Fibroblast of peridontal ligament (primary cell): ENCODE results near the gene COG1.

Source experiments
- DNase-seq: peaks from one replicate; pipeline ENCODE4 v3.0.0-alpha.2; 2010; ENCODE audit errors: extremely low read depth

COG1 gene

GRCh38 chr17:73228748-73229236 lies 35.9 kb downstream of the COG1 start:
- peak; percentile 89 for DNase-seq

- no peak for DNase-seq
Measured at GRCh38 chr17:73230088-73230487, 37.2 kb downstream of the COG1 start.

- DNase-seq: peak; percentile 40
Measured at GRCh38 chr17:73231395-73231794, 38.5 kb downstream of the COG1 start.

GRCh38 chr17:73231841-73232586 lies 39.2 kb downstream of the COG1 start:
- DNase-seq: peak; percentile 88

- no peak for DNase-seq
Measured at GRCh38 chr17:73232587-73233373, 39.9 kb downstream of the COG1 start.

- no peak for DNase-seq
Measured at GRCh38 chr17:73234736-73235135, 41.9 kb downstream of the COG1 start.

- no peak for DNase-seq
Measured at GRCh38 chr17:73237714-73238113, 44.9 kb downstream of the COG1 start.

- no peak for DNase-seq
Measured at GRCh38 chr17:73240561-73240960, 47.7 kb downstream of the COG1 start.

- DNase-seq: peak; percentile 44
Measured at GRCh38 chr17:73247726-73248125, 54.9 kb downstream of the COG1 start.

GRCh38 chr17:73248532-73248931 lies 55.7 kb downstream of the COG1 start:
- no peak for DNase-seq

- no peak for DNase-seq
Measured at GRCh38 chr17:73249700-73250099, 56.8 kb downstream of the COG1 start.

- no peak for DNase-seq
Measured at GRCh38 chr17:73250851-73251640, 58.2 kb downstream of the COG1 start.

- no peak for DNase-seq
Measured at GRCh38 chr17:73251871-73252270, 59.0 kb downstream of the COG1 start.

- peak; percentile 41 for DNase-seq
Measured at GRCh38 chr17:73255671-73256181, 62.9 kb downstream of the COG1 start.

GRCh38 chr17:73256220-73256619 lies 63.4 kb downstream of the COG1 start:
- no peak for DNase-seq

- DNase-seq: no peak
Measured at GRCh38 chr17:73257516-73257915, 64.7 kb downstream of the COG1 start.
